K562 (cell line): ENCODE results near the gene ZNF503. TPM values are rescaled to one million over a fixed set of nuclear protein-coding genes. Genes with fewer than 3 reads are reported as not detected.

ENCODE experiments used
- ATAC-seq: fragments of 200-7000 bp; cut with Tn5 transposase; 3 replicates; pipeline ENCODE4 v1.9.1; 2020; ENCODE audit warnings: moderate library complexity
- BruUV-seq: library from RNA; stranded (reverse); fragments of 400-500 nt; replicated peaks from 2 replicates; lab custom pipeline; 2021; lab: Mats Ljungman, UMichigan
- CTCF ChIA-PET: fragments of 300-600 bp; formaldehyde crosslinking; extraction: SDS; loops from one replicate; lab custom pipeline; 2021; ENCODE audit warnings: low intra/inter-chr PET ratio; lab: Yijun Ruan, JAX
- POLR2A ChIA-PET: fragments of 300-600, 350-650 bp; sonication (Branson Sonifier 250); formaldehyde crosslinking; extraction: SDS; loops from one replicate; lab custom pipeline; 2021; ENCODE audit warnings: antibody characterized with exemption, inconsistent platforms; lab: Yijun Ruan, JAX
- DNase-seq, 4 experiments: peaks; one replicate each; pipeline versions ENCODE4 v3.0.0 to v3.0.0-alpha.2; 2011 to 2018; ENCODE audit warnings: low spot score in 3 of 4, mixed read lengths in 3 of 4; ENCODE audit errors: extremely low read depth in 1 of 4
- FAIRE-seq: peaks from 2 replicates; lab custom pipeline; 2011; peaks lifted over from hg19 to GRCh38; lab: Jason Lieb, UNC
- H2AFZ ChIP-seq: 2 replicates; pipeline ENCODE4 v1.6.0; 2011; ENCODE audit warnings: low read depth, low read length, control low read depth, inconsistent platforms
- H3K27ac ChIP-seq: fragments of 200-600 bp; 3 replicates; pipeline ENCODE4 v1.8.0; 2011; ENCODE audit warnings: low read depth, mild to moderate bottlenecking, control low read depth, inconsistent platforms, low read length, moderate library complexity, mixed read lengths; ENCODE audit errors: extremely low read depth
- H3K27me3 ChIP-seq, 2 experiments: fragments of 300-600 bp in 1 of 2; 2 replicates in 1 of 2; 3 replicates in 1 of 2; pipeline versions ENCODE4 v1.6.0 to v1.8.0; 2011; ENCODE audit warnings: inconsistent platforms in 2 of 2, low read length in 2 of 2, mild to moderate bottlenecking in 1 of 2, mixed read lengths in 1 of 2, moderate library complexity in 1 of 2; ENCODE audit not compliant: control insufficient read depth in 2 of 2, insufficient read depth in 2 of 2
- H3K36me3 ChIP-seq: fragments of 300-600 bp; 3 replicates; pipeline ENCODE4 v1.8.0; 2011; ENCODE audit warnings: mild to moderate bottlenecking, low read length, inconsistent platforms; ENCODE audit not compliant: control insufficient read depth, insufficient read depth
- H3K4me1 ChIP-seq, 2 experiments: fragments of 200-600 bp in 1 of 2; replicated peaks in 1 of 2; 2 replicates in 1 of 2; 3 replicates in 1 of 2; pipeline versions ENCODE4 v1.5.1 to v1.8.0; 2011; ENCODE audit warnings: inconsistent platforms in 2 of 2, low read length in 2 of 2, mild to moderate bottlenecking in 1 of 2, mixed read lengths in 1 of 2, moderate library complexity in 1 of 2; ENCODE audit not compliant: control insufficient read depth in 2 of 2, insufficient read depth in 2 of 2
- H3K4me2 ChIP-seq: 2 replicates; pipeline ENCODE4 v1.6.1; 2011; ENCODE audit warnings: low read length, control low read depth, inconsistent platforms, mixed read lengths; ENCODE audit not compliant: insufficient read depth
- H3K4me3 ChIP-seq: fragments of 200-600 bp; sonication (generic), shearing (Covaris generic); 2 replicates; pipeline ENCODE4 v1.5.1; 2016; ENCODE audit warnings: control low read depth, inconsistent platforms
- H3K79me2 ChIP-seq: fragments of 200-600 bp; 3 replicates; pipeline ENCODE4 v1.8.0; 2011; ENCODE audit warnings: low read length, inconsistent platforms; ENCODE audit not compliant: control insufficient read depth, insufficient read depth
- H3K9ac ChIP-seq, 2 experiments: 2 replicates each; pipeline versions ENCODE4 v1.6.0 to v1.6.1; 2011; ENCODE audit warnings: low read depth in 2 of 2, low read length in 2 of 2, control low read depth in 1 of 2, inconsistent platforms in 1 of 2, mild to moderate bottlenecking in 1 of 2, mixed read lengths in 1 of 2; ENCODE audit not compliant: insufficient read depth in 1 of 2
- H3K9me1 ChIP-seq: one replicate; pipeline ENCODE4 v1.6.0; 2011; ENCODE audit warnings: inconsistent platforms, mild to moderate bottlenecking, low read length, moderate library complexity; ENCODE audit not compliant: control insufficient read depth, insufficient read depth
- H3K9me3 ChIP-seq: replicated peaks from 2 replicates; pipeline ENCODE4 v1.5.1; 2011; ENCODE audit warnings: low read depth, low read length, inconsistent platforms; ENCODE audit not compliant: control insufficient read depth, insufficient read depth
- H4K20me1 ChIP-seq: replicated peaks from 2 replicates; pipeline ENCODE4 v1.6.1; 2011; ENCODE audit warnings: low read length, inconsistent platforms, mixed read lengths; ENCODE audit not compliant: control insufficient read depth, insufficient read depth
- BCL6 ChIP-seq: fragments of 250-450 bp; sonication (Bioruptor Pico); IDR thresholded peaks from 2 replicates; pipeline ENCODE4 v1.4.0; 2020
- CHD1 ChIP-seq: fragments of 200-600 bp; sonication (generic); IDR thresholded peaks from one replicate; pipeline ENCODE4 v1.6.1; 2012; ENCODE audit warnings: mild to moderate bottlenecking, moderate library complexity, low read length, inconsistent platforms
- EP300 ChIP-seq: IDR thresholded peaks from 2 replicates; pipeline ENCODE4 v1.6.1; 2012; ENCODE audit warnings: low read length, improper control_type of control experiment
- ESRRB ChIP-seq: fragments of 250-450 bp; sonication (Bioruptor Pico); IDR thresholded peaks from 2 replicates; pipeline ENCODE4 v1.5.0; 2020; ENCODE audit warnings: mild to moderate bottlenecking, moderate library complexity, borderline replicate concordance
- KHSRP ChIP-seq: fragments of 450-650 bp; IDR thresholded peaks from 2 replicates; pipeline ENCODE4 v1.6.1; 2017
- POLR2G ChIP-seq: fragments of 200-400 bp; formaldehyde crosslinking; IDR thresholded peaks from 2 replicates; pipeline ENCODE4 v1.6.1; 2017; ENCODE audit warnings: low read depth, mild to moderate bottlenecking, antibody characterized with exemption, low read length, moderate library complexity
- SREBF1 ChIP-seq: fragments of 150-350 bp; IDR thresholded peaks from 2 replicates; pipeline ENCODE4 v1.6.1; 2014; ENCODE audit warnings: antibody characterized with exemption, low read depth, low read length, borderline replicate concordance
- SREBF2 ChIP-seq: sonication (generic); formaldehyde crosslinking; IDR thresholded peaks from 2 replicates; pipeline ENCODE4 v1.4.0; 2020; ENCODE audit warnings: mild to moderate bottlenecking, missing genetic modification reagents
- THRAP3 ChIP-seq: fragments of 450-650 bp; IDR thresholded peaks from 2 replicates; pipeline ENCODE4 v1.6.1; 2016; ENCODE audit warnings: mild to moderate bottlenecking, inconsistent platforms, borderline replicate concordance
- ZNF695 ChIP-seq: fragments of 450-650 bp; formaldehyde crosslinking; IDR thresholded peaks from 2 replicates; pipeline ENCODE4 v1.4.0; 2020; ENCODE audit warnings: mild to moderate bottlenecking, moderate library complexity
- whole genome bisulfite sequencing: fragments of 100-300 bp; shearing (Covaris generic); methylation state at CpG from one replicate; pipeline ENCODE4 v1.1.6; 2016; ENCODE audit warnings: low coverage, mixed read lengths; ENCODE audit not compliant: insufficient coverage; ENCODE audit errors: missing lambda C conversion rate; 5-methylcytosine and 5-hydroxymethylcytosine counted together
- in situ Hi-C: fragments of 300-500 bp; cut with MboI; formaldehyde crosslinking; loops from 4 replicates; pipeline ENCODE4 v1.15.0; 2018; ENCODE audit warnings: inconsistent platforms, mixed read lengths
- intact Hi-C: fragments of 100-400 bp; cut with micrococcal nuclease; formaldehyde crosslinking; loops from 2 replicates; pipeline ENCODE4 v1.14.2; 2022
- polyA plus RNA-seq, 8 experiments: library from polyadenylated mRNA; depleted of rRNA in 4 of 8; stranded (reverse) in 5 of 8; unstranded in 3 of 8; fragments of >200 nt; fragmentation: Nextera tagmentation in 2 of 8; fragmentation: Illumina TruSeq in 1 of 8; extraction: Ambion mirVana in 2 of 8; extraction: Trizol in 1 of 8; gene quantifications; 2 replicates each; pipeline versions ENCODE4 v1.2.1 to v1.2.3, GENCODE V29; 2011 to 2014; ENCODE audit warnings: inconsistent platforms in 1 of 8, missing spikeins in 1 of 8
- total RNA-seq, 7 experiments: library from RNA; depleted of rRNA in 6 of 7; stranded (reverse); fragments of >200 nt in 6 of 7; fragmentation: Illumina TruSeq in 2 of 7; extraction: Trizol in 2 of 7; gene quantifications; 2 replicates each; pipeline versions ENCODE4 v1.2.1 to v1.2.3, GENCODE V29; 2011 to 2021; ENCODE audit warnings: low replicate concordance in 1 of 7
- TF ChIP-seq, protein P1 (sequence below): fragments of 450-650 bp; IDR thresholded peaks from 2 replicates; pipeline ENCODE4 v1.6.1; 2017; ENCODE audit warnings: antibody characterized with exemption
- TF ChIP-seq, protein P2 (sequence below): fragments of 450-650 bp; formaldehyde crosslinking; IDR thresholded peaks from 2 replicates; pipeline ENCODE4 v1.4.0; 2022; ENCODE audit warnings: missing genetic modification characterization
- TF ChIP-seq, protein P3 (sequence below): sonication (generic); formaldehyde crosslinking; IDR thresholded peaks from 2 replicates; pipeline ENCODE4 v1.8.0; 2022; ENCODE audit warnings: mild to moderate bottlenecking, missing genetic modification reagents
- TF ChIP-seq, protein P4 (sequence below): fragments of 450-650 bp; formaldehyde crosslinking; IDR thresholded peaks from 2 replicates; pipeline ENCODE4 v1.4.0; 2020; ENCODE audit warnings: mild to moderate bottlenecking, mixed read lengths
- TF ChIP-seq, protein P5 (sequence below): sonication (generic); formaldehyde crosslinking; IDR thresholded peaks from 2 replicates; pipeline ENCODE4 v1.8.0; 2022; ENCODE audit warnings: mild to moderate bottlenecking, low read depth, missing genetic modification reagents

Gene ZNF503
- total and polyA plus RNA-seq, 9 of the 15 experiments (the other 6 are each of a cell fraction or from before 2014, with no cell fraction given): not detected

DNA sequence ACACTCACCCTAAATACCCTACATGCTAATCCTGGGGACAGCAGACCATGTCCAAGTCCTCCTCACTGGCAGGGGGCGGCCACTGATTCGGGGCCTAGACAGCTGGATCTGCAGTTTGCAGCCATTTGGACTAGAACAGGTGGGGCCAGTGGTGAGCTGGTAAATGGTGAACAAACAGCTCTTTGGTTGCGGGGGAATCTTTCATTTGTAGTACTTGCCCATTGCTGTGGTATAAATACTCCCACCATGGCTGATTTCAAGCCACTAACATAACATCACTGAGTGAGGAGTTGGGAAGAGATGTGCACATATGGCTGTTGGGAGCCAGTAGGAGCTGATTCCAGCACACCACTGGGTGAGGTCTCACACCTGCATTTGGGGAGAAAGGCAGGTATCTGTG, 13.5 kb downstream of the ZNF503 start:
- intact Hi-C loops (no loop called here), in situ Hi-C loops (no loop called here)
- CTCF ChIA-PET: no interaction called here
- TF ChIP-seq, protein P1, sequence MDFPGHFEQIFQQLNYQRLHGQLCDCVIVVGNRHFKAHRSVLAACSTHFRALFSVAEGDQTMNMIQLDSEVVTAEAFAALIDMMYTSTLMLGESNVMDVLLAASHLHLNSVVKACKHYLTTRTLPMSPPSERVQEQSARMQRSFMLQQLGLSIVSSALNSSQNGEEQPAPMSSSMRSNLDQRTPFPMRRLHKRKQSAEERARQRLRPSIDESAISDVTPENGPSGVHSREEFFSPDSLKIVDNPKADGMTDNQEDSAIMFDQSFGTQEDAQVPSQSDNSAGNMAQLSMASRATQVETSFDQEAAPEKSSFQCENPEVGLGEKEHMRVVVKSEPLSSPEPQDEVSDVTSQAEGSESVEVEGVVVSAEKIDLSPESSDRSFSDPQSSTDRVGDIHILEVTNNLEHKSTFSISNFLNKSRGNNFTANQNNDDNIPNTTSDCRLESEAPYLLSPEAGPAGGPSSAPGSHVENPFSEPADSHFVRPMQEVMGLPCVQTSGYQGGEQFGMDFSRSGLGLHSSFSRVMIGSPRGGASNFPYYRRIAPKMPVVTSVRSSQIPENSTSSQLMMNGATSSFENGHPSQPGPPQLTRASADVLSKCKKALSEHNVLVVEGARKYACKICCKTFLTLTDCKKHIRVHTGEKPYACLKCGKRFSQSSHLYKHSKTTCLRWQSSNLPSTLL: no peak
- TF ChIP-seq, protein P2, sequence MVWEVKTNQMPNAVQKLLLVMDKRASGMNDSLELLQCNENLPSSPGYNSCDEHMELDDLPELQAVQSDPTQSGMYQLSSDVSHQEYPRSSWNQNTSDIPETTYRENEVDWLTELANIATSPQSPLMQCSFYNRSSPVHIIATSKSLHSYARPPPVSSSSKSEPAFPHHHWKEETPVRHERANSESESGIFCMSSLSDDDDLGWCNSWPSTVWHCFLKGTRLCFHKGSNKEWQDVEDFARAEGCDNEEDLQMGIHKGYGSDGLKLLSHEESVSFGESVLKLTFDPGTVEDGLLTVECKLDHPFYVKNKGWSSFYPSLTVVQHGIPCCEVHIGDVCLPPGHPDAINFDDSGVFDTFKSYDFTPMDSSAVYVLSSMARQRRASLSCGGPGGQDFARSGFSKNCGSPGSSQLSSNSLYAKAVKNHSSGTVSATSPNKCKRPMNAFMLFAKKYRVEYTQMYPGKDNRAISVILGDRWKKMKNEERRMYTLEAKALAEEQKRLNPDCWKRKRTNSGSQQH (CRISPR knock-in tag): no peak
- TF ChIP-seq EP300 (no peak), BCL6 (CRISPR knock-in tag) (no peak), CHD1 (no peak), ESRRB (CRISPR knock-in tag) (no peak), SREBF2 (CRISPR knock-in tag) (no peak), THRAP3 (no peak), POLR2G (no peak), ZNF695 (no peak), SREBF1 (no peak), KHSRP (no peak)
- TF ChIP-seq, protein P3, sequence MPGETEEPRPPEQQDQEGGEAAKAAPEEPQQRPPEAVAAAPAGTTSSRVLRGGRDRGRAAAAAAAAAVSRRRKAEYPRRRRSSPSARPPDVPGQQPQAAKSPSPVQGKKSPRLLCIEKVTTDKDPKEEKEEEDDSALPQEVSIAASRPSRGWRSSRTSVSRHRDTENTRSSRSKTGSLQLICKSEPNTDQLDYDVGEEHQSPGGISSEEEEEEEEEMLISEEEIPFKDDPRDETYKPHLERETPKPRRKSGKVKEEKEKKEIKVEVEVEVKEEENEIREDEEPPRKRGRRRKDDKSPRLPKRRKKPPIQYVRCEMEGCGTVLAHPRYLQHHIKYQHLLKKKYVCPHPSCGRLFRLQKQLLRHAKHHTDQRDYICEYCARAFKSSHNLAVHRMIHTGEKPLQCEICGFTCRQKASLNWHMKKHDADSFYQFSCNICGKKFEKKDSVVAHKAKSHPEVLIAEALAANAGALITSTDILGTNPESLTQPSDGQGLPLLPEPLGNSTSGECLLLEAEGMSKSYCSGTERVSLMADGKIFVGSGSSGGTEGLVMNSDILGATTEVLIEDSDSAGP (CRISPR knock-in tag): no peak
- TF ChIP-seq, protein P4, sequence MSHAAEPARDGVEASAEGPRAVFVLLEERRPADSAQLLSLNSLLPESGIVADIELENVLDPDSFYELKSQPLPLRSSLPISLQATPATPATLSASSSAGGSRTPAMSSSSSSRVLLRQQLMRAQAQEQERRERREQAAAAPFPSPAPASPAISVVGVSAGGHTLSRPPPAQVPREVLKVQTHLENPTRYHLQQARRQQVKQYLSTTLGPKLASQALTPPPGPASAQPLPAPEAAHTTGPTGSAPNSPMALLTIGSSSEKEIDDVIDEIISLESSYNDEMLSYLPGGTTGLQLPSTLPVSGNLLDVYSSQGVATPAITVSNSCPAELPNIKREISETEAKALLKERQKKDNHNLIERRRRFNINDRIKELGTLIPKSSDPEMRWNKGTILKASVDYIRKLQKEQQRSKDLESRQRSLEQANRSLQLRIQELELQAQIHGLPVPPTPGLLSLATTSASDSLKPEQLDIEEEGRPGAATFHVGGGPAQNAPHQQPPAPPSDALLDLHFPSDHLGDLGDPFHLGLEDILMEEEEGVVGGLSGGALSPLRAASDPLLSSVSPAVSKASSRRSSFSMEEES (CRISPR knock-in tag): no peak
- TF ChIP-seq, protein P5, sequence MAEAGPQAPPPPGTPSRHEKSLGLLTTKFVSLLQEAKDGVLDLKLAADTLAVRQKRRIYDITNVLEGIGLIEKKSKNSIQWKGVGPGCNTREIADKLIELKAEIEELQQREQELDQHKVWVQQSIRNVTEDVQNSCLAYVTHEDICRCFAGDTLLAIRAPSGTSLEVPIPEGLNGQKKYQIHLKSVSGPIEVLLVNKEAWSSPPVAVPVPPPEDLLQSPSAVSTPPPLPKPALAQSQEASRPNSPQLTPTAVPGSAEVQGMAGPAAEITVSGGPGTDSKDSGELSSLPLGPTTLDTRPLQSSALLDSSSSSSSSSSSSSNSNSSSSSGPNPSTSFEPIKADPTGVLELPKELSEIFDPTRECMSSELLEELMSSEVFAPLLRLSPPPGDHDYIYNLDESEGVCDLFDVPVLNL (CRISPR knock-in tag): no peak
- H3K27me3 ChIP-seq: peaks cover 0 to 5% of the 10 kb centered on the region in 2 experiments; a peak in 3 of 5 replicates
- H4K20me1 ChIP-seq: no peaks in the 10 kb centered on the region; the same call in 1 of the 2 replicates
- H3K9ac ChIP-seq: no peak overlapping the region
- no peaks in the 10 kb centered on the region for H3K4me1 ChIP-seq
- H3K4me3 ChIP-seq: no peak overlapping the region
- no peaks in the 10 kb centered on the region for H3K9me1 ChIP-seq
- H3K4me2 ChIP-seq: no peak overlapping the region
- H3K27ac ChIP-seq: no peak overlapping the region
- no peak for DNase-seq
- no peak for ATAC-seq
- no TSS peak for BruUV-seq
- WGBS: 0% methylated on average over 3 of the region's 3 CpGs
- no peaks in the 10 kb centered on the region for H3K36me3 ChIP-seq
- FAIRE-seq: no peak
- no peaks in the 10 kb centered on the region for H3K9me3 ChIP-seq
- POLR2A ChIA-PET: interaction anchor here (1.6 kb wide), 1 partner anchor 42 kb away, joined by 3 read pairs; no protein-coding TSS in a partner anchor
- no peaks in the 10 kb centered on the region for H3K79me2 ChIP-seq
- H2AFZ ChIP-seq: no peak overlapping the region
